Measurements from ENCODE around the gene FAM32A.

Gene FAM32A

GRCh38 chr19:16203256-16204004, 18.2 kb downstream of the FAM32A start:
- no peak for DNase-seq

- DNase-seq, result no peak
Observed at GRCh38 chr19:16204005-16204294, 18.7 kb downstream of the FAM32A start.

GRCh38 chr19:16205205-16206045, 20.2 kb downstream of the FAM32A start:
- DNase-seq, result no peak

GRCh38 chr19:16206046-16206605, 20.9 kb downstream of the FAM32A start:
- DNase-seq, result no peak

DNA sequence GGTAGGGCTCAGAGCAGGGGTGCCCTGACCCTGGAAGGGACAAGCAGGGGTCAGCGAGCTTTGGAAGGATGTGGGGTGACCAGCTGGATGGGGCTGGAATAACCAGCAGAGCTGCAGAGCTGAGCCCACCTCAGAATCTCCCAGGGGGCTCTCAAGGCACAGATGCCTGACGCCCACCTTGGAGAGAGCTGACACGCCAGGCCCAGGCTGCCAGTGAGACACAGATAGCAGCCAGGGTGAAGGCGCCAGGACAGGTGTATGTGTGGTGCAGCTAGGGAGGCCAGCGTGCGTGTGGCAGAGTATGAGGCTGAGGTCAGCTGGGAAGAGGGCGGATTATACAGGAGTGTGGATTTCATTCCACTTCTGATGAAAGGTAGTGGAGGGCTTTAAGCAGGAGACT, 21.4 kb downstream of the FAM32A start:
- no peak for DNase-seq

GRCh38 chr19:16207063-16207462, 21.9 kb downstream of the FAM32A start:
- DNase-seq, result no peak

- no peak for DNase-seq
Observed at GRCh38 chr19:16207490-16208025, 22.3 kb downstream of the FAM32A start.

DNA sequence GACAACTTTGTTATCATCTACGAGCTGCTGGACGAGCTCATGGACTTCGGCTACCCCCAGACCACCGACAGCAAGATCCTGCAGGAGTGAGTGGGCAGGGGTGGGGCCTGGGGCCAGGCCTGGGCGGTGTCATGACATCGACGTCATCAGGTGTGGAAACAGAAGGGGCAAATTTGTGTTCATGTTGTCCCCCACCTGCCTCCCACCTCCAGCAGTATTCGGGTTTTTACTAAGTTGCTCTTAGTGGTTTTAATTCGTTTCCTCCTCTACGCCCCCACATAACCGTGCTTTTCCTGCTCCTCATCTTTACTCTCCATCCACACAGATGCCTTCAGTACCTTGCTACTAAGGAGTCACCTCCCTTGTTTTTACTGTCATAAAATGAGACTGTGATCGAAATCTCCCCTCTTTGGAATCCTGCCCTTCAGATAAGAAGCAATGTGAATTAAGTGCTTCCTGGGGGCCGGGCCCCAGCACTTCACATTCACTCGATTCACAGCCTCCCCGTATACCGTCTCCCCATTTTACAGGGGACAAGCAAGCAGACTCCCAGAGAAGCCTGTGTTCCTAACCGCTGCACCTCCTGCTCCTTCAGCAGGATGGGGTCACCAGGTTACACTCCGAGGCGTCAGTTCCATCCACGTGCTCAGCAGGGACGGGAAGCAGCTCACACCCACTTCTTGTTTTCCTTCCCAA, 23.0 kb downstream of the FAM32A start:
- no peak for DNase-seq

GRCh38 chr19:16208847-16209665, 23.8 kb downstream of the FAM32A start:
- no peak for DNase-seq

GRCh38 chr19:16210168-16210567, 25.0 kb downstream of the FAM32A start:
- no peak for DNase-seq

DNA sequence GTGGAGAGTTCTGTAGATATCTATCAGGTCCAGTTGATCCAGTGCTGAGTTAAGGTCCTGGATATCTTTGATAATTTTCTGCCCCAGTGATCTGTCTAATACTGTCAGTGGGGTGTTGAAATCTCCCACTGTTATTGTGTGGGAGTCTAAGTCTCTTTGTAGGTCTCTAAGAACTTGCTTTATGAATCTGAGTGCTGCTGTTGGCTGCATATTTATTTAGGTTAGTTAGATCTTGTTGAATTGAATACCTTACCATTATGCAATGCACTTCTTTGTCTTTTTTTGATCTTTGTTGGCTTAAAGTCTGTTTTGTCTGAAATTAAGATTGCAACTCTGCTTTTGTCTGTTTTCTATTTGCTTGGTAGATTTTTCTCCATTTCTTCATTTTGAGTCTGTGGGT, 27.9 kb downstream of the FAM32A start:
- DNase-seq, result no peak

GRCh38 chr19:16216744-16217670, 31.8 kb downstream of the FAM32A start:
- peak in 4 of 6 experiments; percentile 8 to 66 (median 31) for DNase-seq

DNA sequence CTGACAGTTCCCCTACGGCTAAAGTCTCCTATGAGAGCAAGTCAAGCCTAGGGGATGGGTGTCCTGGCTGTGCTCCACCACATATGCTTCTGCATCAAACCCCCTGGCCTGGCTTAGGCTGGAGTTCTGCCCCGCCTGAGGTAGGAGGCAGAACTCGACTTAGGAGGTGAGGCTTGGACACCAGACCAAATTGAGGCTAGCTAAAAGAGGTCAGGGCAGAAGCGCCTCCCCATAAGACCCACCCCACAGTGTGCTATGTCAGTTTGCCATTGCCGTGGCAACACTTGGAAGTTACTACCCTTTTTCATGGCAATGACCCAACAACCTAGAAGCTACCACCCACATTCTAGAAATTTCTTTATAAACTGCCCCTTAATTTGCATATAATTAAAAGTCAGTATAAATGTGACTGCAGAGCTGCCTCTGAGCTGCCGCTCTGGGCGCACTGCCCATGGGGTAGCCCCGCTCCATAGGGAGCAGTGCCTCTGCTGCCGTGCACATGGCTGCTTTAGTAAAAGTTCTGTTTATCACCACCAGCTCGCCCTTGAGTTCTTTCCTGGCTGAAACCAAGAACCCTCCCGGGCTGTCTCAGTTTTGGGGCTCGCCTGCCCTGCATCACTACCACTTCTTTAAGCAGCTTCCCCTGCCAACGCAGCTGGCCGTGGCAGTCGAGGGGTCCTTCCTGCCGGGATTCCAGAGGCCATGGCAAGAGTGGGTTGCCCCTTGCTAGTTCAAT, 32.7 kb downstream of the FAM32A start:
- no peak for DNase-seq

DNA sequence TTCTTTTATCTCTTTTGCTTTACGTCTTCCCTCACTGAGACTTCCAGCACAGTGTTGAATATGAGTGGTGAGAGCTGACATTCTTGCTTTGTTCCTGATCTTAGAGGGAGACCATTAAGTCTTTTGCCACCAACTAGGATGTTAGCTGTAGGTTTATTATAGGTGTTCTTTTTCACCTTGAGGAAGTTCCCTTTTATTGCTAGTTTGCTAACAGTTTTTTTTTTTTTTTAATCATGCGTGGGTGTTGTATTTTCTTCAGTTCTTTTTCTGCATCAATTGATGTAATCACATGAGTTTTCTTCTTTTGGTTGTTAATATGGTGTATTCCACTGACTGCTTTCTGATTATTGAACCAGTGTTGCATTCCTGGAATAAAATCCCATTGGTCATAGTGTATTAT, 33.6 kb downstream of the FAM32A start:
- DNase-seq, result peak in 2 of 6 experiments; percentile 7 to 12

DNA sequence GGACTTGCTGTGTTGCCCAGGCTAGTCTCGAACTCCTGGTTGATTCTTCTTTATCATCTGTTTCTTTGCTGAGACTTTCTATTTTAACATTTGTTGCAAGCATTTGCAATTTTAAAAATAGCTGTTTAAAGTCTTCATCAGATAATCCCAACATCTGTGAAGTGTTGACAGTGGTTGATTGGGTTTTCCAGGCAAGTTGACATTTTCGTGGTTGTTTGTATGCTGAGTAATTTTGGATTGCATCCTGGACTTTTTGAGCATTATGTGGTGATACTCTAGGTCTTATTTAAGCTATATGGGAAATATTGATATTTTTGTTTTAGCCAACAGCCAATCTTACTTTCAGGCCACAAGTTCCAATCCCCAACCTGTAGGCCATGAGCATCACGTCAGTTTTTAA, 37.6 kb downstream of the FAM32A start:
- DNase-seq, result no peak

- no peak for DNase-seq
Observed at GRCh38 chr19:16223746-16224145, 38.5 kb downstream of the FAM32A start.

- no peak for DNase-seq
Observed at GRCh38 chr19:16224293-16225045, 39.3 kb downstream of the FAM32A start.

- DNase-seq, result no peak
Observed at GRCh38 chr19:16225279-16226183, 40.3 kb downstream of the FAM32A start.
